ENCODE results near the gene FMN1.

The FMN1 gene

GRCh38 chr15:32859996-32860395 lies 334.5 kb downstream of the FMN1 start:
- no peak overlapping the region for H3K4me3 ChIP-seq (ENCODE audit: low read depth, low read length)
- TF ChIP-seq, protein P1, sequence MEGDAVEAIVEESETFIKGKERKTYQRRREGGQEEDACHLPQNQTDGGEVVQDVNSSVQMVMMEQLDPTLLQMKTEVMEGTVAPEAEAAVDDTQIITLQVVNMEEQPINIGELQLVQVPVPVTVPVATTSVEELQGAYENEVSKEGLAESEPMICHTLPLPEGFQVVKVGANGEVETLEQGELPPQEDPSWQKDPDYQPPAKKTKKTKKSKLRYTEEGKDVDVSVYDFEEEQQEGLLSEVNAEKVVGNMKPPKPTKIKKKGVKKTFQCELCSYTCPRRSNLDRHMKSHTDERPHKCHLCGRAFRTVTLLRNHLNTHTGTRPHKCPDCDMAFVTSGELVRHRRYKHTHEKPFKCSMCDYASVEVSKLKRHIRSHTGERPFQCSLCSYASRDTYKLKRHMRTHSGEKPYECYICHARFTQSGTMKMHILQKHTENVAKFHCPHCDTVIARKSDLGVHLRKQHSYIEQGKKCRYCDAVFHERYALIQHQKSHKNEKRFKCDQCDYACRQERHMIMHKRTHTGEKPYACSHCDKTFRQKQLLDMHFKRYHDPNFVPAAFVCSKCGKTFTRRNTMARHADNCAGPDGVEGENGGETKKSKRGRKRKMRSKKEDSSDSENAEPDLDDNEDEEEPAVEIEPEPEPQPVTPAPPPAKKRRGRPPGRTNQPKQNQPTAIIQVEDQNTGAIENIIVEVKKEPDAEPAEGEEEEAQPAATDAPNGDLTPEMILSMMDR (IDR thresholded peaks at IDR 0.05; ENCODE audit: low read depth, low read length), result no peak

- H3K4me3 ChIP-seq (ENCODE audit: low read depth, low read length), result no peak overlapping the region
- TF ChIP-seq, protein P1 (IDR thresholded peaks at IDR 0.05; ENCODE audit: low read depth, low read length), result no peak
Observed at GRCh38 chr15:32859251-32859650, 335.3 kb downstream of the FMN1 start.

- H3K4me3 ChIP-seq (ENCODE audit: low read depth, low read length), result no peak overlapping the region
- TF ChIP-seq, protein P1 (IDR thresholded peaks at IDR 0.05; ENCODE audit: low read depth, low read length), result no peak
Observed at GRCh38 chr15:32857732-32858131, 336.8 kb downstream of the FMN1 start.

- no peak overlapping the region for H3K4me3 ChIP-seq (ENCODE audit: low read depth, low read length)
- TF ChIP-seq, protein P1 (IDR thresholded peaks at IDR 0.05; ENCODE audit: low read depth, low read length), result no peak
Observed at GRCh38 chr15:32856753-32857152, 337.8 kb downstream of the FMN1 start.

DNA sequence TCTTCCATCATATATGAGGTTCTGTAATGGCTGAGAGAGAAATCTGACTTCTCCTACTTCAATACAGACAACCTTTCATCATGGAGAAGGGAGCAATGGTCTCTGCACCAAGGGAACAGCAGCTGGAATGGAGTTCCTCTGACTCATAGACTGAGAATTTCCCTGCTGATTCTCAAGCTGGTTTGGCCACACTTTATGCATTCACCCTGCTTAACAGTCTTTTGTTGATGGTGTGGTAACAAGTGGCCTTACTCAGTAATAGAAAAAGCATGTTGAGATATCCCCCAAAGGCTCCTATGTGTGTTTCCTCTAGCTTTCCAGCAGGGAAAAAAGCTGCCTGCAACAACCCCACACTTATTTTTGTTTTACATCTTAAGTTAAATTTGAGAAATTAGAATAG lies 338.6 kb downstream of the FMN1 start:
- no peak overlapping the region for H3K4me3 ChIP-seq (ENCODE audit: low read depth, low read length)
- TF ChIP-seq, protein P1 (IDR thresholded peaks at IDR 0.05; ENCODE audit: low read depth, low read length), result no peak

DNA sequence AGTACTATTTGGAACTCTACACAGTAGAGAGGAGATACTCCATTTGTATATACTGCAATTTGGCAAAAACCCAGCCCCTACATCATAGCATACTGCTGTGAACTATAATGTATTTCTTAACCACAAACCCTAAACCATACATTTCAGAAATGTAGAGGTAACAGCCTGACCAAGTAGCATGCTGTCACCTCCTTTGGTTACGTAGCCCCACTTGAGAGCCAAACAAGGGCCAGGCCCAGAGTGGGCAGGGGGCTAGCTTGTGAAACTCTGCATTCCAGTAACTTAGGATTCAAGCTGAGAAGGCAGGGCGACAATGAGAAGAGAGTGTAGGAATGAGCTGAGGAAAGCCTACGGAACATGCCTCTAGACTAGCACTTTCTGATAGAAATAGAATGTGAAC lies 340.9 kb downstream of the FMN1 start:
- H3K4me3 ChIP-seq (ENCODE audit: low read depth, low read length), result no peak overlapping the region
- TF ChIP-seq, protein P1 (IDR thresholded peaks at IDR 0.05; ENCODE audit: low read depth, low read length), result no peak

GRCh38 chr15:32852771-32853170 lies 341.7 kb downstream of the FMN1 start:
- TF ChIP-seq, protein P1 (IDR thresholded peaks at IDR 0.05; ENCODE audit: low read depth, low read length), result no peak
- H3K4me3 ChIP-seq (ENCODE audit: low read depth, low read length), result no peak overlapping the region

Measured in WI38 (cell line).